Stimulated activated CD8-positive, alpha-beta memory T cell treated with anti-CD3 and anti-CD28 coated beads, Interleukin-12 subunit alpha, Interleukin-12 subunit beta, amount 100 ng/mL, for 24 hours (primary cell): ENCODE measurements around the gene MMP24OS.

ENCODE experiments used
- DNase-seq: peaks from one replicate; pipeline ENCODE4 v3.0.0-alpha.2; 2020; ENCODE audit errors: extremely low read depth

MMP24OS gene

DNA sequence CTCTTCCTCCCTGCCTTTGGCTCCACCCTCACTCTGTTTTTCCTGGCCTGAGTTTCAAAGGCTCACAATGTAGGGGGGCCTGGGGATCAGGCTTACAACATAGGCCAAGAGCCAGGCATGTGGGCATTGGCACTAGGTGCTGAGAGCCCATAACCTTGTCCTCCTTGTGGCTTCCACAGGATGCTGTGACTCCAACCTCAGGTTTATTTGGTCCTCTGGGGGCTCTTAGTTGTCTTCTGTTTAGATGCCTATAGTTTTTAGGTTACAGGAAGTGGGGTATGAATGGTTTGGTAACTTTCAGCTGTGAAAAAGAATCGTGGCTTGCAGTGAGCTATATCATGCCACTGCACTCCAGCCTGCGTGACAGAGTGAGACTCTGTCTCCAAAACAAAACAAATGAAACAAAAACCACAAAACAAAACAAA, 25.9 kb downstream of the MMP24OS start:
- DNase-seq, result no peak

DNA sequence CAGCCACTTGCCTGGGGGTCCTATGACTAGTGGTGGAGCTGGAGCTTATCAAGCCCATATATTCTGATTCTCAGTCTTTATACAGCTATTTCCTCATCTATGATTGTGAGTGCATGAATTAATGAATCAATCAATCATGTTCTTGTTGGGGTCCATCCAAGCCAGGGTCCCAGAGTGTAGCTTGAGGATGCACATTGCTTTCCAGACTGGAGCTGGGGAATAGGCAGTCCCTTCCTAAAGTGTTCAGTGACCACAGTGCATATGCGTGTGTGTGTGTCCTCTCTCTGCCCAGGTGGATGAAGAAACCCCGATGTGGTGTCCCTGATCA, 26.3 kb downstream of the MMP24OS start:
- DNase-seq, result no peak

DNA sequence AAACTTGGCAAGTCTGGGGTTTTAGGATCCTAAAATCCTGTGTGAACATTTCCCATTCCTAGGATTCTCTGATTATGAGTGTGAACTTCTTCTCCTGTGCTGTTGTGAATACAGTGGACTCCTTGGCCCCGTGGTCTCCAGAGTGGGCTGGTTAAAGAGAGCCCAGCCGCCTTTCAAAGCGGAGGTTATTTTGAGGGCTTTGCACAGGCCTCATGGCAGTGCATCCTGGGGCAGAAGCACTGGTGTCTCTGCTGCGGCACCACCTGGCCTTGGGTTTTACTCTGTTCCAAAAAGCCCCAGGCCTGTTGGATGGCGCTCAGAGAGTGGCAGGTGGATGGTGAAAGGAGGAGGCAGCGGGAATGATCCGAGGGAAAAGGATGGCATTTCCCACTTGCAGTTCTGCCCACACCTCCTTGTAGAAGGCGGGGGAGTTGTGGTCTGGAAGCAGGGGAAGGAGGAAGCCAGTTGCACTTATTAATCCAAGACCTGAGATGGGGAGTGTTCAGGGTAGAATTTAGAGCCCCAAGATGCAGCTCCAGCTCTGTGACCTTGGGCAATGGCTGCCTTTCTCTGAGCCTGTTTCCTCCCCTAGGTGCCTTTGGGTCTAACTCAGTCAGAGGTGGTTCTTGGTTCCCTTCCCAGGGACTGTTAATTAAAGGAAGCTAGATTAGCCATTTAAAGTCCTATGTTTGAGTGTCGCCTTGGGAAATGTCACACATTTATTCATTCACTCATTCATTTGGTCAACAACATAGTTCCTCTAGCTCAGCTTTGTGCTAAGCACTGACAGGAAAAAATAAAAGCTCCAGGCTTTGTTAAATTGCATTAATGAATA, 29.1 kb downstream of the MMP24OS start:
- no peak for DNase-seq

DNA sequence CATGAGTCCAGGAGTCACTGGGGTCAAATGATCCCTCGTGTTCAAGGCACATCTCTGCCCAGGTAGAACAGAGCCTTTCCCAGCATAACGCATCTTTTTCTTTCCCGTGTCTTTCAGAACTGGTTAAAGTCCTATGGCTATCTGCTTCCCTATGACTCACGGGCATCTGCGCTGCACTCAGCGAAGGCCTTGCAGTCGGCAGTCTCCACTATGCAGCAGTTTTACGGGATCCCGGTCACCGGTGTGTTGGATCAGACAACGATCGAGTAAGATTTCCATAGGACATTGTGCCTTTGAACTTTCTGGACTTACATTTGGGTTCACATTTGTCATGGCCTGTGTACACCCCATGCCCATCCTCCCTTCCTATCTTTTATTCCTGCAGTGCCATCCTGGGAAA, 31.2 kb downstream of the MMP24OS start:
- no peak for DNase-seq

DNA sequence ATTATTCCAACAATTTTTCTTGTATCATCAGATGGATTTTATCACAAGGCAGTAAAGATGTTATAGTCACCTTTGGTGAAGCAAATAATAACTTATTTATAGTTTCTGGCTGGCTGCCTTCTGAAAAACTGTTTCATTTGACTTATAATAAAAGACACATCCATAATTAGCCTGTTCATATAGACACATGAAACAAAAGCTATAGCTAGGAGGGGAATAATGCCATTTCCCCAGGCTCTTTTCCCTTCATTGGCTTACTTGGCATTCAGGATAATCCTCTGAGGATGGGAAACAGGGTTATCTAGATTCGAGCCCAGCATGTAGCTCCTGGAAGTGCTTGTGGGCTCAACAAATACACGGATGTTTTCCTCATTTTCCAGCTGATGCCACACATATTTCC, 33.9 kb downstream of the MMP24OS start:
- DNase-seq, result no peak

DNA sequence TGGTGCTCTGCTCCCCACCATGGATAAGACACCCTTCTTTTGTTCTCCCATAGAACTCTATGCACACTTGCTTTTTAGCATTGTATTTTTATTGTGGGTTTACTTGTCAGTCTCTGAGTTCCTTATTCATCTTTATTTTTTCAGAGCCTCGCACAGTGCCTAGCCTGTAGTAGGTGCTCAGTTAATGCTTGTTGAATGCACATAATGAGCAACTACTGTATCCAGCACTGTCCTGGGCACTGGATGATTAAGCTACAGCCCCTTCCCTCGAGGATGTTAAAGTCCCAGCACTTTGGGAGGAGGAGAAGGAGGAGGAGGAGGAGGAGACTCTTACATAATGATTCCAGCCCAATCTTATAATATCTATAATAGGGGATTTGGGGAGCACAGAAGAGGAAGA, 34.6 kb downstream of the MMP24OS start:
- DNase-seq, result no peak

DNA sequence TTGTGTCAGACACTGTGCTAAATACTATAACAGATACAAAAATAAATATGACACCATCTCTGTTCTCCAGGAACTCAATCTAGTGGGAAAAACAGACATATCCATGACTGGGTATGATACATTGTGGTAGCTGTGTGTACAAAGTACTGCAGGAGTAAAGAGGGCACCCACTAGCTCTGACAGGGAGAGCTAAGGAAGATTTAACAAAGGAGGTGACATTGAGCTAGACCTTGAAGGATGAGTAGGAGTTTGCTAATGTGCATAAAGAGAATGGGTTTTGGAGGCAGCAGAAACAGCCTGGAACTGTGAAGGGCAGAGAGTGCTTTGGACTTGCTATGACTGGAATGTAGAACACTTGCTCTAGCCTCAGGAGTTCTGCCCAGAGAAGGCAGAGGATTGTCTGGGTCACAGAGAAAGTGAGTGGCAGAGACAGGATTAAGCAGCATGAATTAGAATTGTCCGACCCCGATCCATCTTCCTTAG, 37.1 kb downstream of the MMP24OS start:
- no peak for DNase-seq

DNA sequence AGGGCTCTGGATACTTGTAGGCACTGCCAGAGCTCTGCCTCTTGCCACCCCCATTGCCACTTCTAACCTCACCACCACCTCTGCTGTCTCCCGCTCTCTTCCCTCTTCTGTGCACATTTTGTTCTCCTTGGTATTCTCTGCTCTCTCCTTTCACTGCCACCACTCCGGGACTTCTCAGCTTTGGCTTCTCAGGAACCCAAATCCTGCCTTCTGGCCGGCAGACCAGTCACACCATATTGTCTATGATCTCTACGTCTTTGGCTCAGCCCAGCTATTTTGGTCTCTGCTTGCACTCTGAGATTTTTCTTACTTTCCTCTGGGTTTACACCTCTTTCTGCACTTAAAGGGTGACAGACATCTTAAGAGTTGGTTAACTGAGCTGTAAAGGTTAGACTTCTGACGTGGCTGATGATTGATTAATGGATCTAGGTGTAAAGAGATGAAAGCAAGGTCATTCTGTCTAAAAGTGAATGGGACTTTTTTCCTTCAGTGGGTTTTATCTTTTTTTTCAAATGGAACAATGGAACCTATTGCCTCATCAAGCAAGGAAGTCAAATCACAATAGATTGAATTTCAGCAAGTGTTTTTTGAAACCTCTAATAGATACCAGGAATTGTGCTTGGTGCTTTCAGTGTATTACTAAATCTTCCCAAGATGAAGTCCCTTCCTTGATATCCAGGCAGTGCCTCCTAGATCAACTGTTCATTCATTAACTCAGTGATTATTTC, 37.7 kb downstream of the MMP24OS start:
- DNase-seq, result no peak

DNA sequence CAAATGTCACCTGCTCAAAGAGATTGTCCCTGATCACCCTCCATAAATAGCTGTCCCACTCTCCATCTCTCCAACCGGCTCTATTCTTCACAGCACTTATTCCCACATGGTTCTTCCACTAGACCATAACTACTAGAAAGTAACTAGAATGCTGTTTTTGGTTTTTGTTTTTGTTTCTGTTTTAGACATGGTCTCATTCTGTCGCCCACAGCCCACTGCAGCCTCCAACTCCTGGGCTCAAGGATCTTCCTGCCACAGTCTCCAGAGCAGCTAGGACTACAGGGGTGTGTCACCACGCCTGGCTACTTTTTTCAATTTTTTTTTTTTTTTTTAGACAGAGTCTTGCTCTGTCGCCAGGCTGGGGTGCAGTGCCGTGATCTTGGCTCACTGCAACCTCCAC, 39.2 kb downstream of the MMP24OS start:
- DNase-seq, result no peak

DNA sequence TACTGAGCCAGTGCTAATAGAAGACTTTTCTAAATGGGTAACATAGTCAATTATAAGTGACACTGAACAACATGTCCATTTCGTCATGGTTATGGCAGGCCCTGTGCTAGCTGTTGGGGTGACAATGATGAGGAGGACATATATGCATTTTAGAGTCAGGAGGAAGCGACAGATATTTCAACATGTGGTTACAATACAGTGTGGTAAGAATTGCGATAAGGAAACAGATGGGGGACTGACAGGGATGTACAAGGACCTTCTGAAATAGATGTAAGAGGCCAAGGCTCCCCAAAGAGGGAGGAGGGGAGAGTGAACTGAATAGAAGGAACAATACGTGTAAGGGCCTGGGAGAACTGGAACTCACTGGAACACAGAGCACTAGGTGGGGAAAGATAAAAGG, 39.8 kb downstream of the MMP24OS start:
- DNase-seq, result no peak

DNA sequence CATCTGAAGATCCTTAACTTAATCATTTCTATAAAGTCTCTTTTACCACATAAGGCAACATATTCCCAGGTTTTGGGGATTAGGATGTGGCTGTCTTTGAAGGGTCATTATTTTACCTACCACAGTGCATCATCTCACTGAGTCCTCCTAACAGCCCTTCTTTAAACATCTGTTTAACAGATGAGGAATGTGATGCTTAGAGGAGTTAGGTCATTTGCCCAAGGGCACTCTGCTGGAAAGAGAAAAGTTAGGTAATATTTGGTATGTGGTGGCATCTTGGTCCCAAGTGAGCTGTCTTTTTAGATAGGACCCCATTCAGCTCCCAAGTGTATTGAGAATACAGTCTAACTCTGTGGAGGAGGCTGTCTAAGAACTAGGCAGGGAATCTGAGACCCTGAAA, 40.4 kb downstream of the MMP24OS start:
- no peak for DNase-seq

DNA sequence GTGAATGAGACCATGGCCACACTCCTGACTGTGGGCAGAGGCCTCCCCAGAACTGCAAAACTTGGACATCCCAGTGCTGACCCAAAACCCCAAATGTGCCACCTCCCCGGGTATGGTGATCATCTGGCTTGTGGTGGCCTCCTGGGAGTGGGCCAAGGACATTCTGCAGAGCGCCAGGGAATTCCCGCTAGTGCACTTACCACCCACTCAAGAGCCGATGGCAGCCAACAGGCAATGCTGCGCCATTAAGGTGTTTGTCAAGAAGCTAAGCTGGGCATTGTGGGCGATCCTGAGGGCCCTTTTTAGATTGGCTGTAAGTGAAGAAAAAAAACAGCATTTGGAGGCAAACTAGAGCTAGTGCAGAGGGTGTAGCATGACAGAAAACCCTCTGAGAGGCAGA, 42.0 kb downstream of the MMP24OS start:
- DNase-seq, result no peak

DNA sequence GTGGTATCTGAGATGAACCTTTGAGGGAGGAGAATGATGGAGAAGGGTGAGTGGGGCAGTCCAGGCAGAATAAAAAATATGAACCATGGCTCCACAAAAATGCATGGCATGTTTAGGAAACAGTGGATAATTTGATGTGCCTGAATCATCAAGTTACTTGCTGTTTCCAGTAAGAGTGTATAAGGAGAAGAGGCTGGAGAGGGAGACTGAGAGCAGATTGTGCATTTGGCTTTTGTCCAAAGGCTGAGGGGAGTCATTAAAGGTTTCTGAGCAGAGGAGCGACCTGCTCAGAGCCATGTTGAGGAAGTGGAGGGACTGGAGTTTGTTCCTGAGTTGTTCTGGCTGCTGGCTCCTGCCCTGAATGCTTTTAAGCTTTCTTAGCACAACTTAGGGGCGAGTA, 45.3 kb downstream of the MMP24OS start:
- DNase-seq, result no peak

DNA sequence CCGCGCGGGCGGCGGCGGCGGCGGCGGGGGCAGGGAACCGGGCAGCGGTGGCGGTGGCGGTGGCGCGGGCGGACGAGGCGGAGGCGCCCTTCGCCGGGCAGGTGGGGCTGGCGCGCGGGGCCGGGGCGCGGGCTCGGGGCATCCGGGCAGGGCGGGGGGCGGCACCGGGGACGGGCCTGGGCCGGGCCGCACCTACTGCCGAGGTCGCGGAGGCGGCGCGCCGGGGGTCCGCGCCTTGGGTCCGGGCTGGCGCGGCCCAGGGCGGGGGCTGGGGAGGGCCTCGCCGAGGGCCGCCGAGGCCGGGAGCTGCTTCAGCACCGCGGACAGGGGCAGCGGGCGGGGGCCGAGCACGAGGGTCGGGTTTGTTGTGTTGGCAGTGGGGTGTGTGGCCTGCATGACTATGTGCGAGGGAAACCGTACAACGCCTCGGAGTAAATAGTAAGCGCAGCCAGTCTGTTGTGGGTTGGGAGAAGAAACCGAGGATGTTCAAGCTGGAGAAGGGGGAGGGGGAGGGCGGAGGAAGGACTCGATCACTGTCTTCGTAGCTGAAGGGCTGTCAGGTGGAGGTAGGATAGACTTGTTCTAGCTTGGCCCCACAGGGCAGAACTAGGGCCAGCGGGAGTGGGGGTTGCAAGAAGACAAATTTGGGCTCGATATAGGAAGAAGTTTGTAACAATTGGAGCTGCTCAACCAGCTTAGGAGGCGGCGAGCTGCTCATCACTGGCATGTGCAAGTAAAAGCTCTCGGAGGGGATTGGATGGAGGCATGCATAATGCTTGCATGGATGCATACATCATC, 50.8 kb downstream of the MMP24OS start:
- DNase-seq, result no peak
